Left kidney (tissue), 2 donors: ENCODE results near the gene NTN5. TPM values are rescaled to one million over a fixed set of nuclear protein-coding genes. Genes with fewer than 3 reads are reported as not detected.
"Not testable (repeated sequence)": the region's sequence is repeated elsewhere in the genome, so short reads cannot be mapped to it uniquely, and the experiment has no call there.

ENCODE experiments used
- DNase-seq: peaks from one replicate; pipeline ENCODE4 v3.0.0-alpha.2; 2013
- polyA plus RNA-seq: library from polyadenylated mRNA; unstranded; fragments of 120-200 nt; gene quantifications from one replicate; pipeline ENCODE4 v1.2.1, GENCODE V29; 2013; ENCODE audit not compliant: insufficient read length

Gene NTN5
- polyA plus RNA-seq, 1 donor: 1.1 TPM

GRCh38 chr19:48696353-48697010, 23.7 kb upstream of the NTN5 start:
- DNase-seq: no peak

- no peak for DNase-seq
Measured at GRCh38 chr19:48695743-48696352, 23.0 kb upstream of the NTN5 start, which contains the start of gene FUT2. FUT2 (plus strand) TSS chr19:48695971; CDS start chr19:48702957, 6,986 bp downstream.

GRCh38 chr19:48693629-48694028, 20.8 kb upstream of the NTN5 start:
- not testable (repeated sequence) for DNase-seq

- DNase-seq: no peak
Measured at GRCh38 chr19:48689449-48689848, 16.6 kb upstream of the NTN5 start.

- no peak for DNase-seq
Measured at GRCh38 chr19:48687776-48688175, 15.0 kb upstream of the NTN5 start.

GRCh38 chr19:48686637-48687036, 13.8 kb upstream of the NTN5 start:
- not testable (repeated sequence) for DNase-seq

- no peak for DNase-seq
Measured at GRCh38 chr19:48686088-48686487, 13.3 kb upstream of the NTN5 start.

- no peak for DNase-seq
Measured at GRCh38 chr19:48685583-48685982, 12.8 kb upstream of the NTN5 start.

- no peak for DNase-seq
Measured at GRCh38 chr19:48683349-48683748, 10.5 kb upstream of the NTN5 start.

- DNase-seq: no peak
Measured at GRCh38 chr19:48681127-48681470, 8.3 kb upstream of the NTN5 start.

GRCh38 chr19:48680436-48681126, 7.8 kb upstream of the NTN5 start:
- no peak for DNase-seq

GRCh38 chr19:48680006-48680405, 7.2 kb upstream of the NTN5 start:
- not testable (repeated sequence) for DNase-seq

- DNase-seq: no peak
Measured at GRCh38 chr19:48678201-48678600, 5.4 kb upstream of the NTN5 start.

- DNase-seq: no peak
Measured at GRCh38 chr19:48676887-48677286, 4.1 kb upstream of the NTN5 start.

GRCh38 chr19:48676487-48676886, 3.7 kb upstream of the NTN5 start:
- no peak for DNase-seq

- DNase-seq: peak; percentile 89
Measured at GRCh38 chr19:48674921-48675824, 2.4 kb upstream of the NTN5 start.

- DNase-seq: no peak
Measured at GRCh38 chr19:48674216-48674809, 1.5 kb upstream of the NTN5 start.

- no peak for DNase-seq
Measured at GRCh38 chr19:48673436-48674100, 751 bp upstream of the NTN5 start.

GRCh38 chr19:48671446-48671995, 1.3 kb downstream of the NTN5 start:
- DNase-seq: no peak

- DNase-seq: no peak
Measured at GRCh38 chr19:48670699-48671445, 1.9 kb downstream of the NTN5 start.
